ENCODE results near the gene KCNG4. TPM values are rescaled to one million over a fixed set of nuclear protein-coding genes. Genes with fewer than 3 reads are reported as not detected.
"Not testable (repeated sequence)": the region's sequence is repeated elsewhere in the genome, so short reads cannot be mapped to it uniquely, and the experiment has no call there.

Gene KCNG4
- polyA plus RNA-seq, 6 donors from 2014 or later, result not detected

- Mint-ChIP-seq H3K9me3 (peaks cover 0 to 9% (median 0%) of the 10 kb centered on the region in 7 donors), H3K4me3 (no peak overlapping the region), H3K27me3 (peaks cover 0 to 7% (median 6%) of the 10 kb centered on the region in 3 donors), H3K4me1 (no peaks in the 10 kb centered on the region), H3K36me3 (no peaks in the 10 kb centered on the region), H3K27ac (no peak overlapping the region)
- ATAC-seq (ENCODE audit: low read depth in 2 of 2) (no peak), DNase-seq (no peak)
These were observed 33.7 kb downstream of the KCNG4 start for GRCh38 chr16:84205976-84206691.

GRCh38 chr16:84205123-84205522 lies 34.7 kb downstream of the KCNG4 start:
- not testable (repeated sequence) for H3K36me3 Mint-ChIP-seq; DNase-seq; H3K9me3 Mint-ChIP-seq; H3K27me3 Mint-ChIP-seq; ATAC-seq (ENCODE audit: low read depth in 2 of 2); H3K27ac Mint-ChIP-seq; H3K4me1 Mint-ChIP-seq; H3K4me3 Mint-ChIP-seq

- not testable (repeated sequence) for H3K36me3 Mint-ChIP-seq; H3K9me3 Mint-ChIP-seq; H3K27ac Mint-ChIP-seq; DNase-seq; H3K4me3 Mint-ChIP-seq; ATAC-seq (ENCODE audit: low read depth in 2 of 2); H3K4me1 Mint-ChIP-seq; H3K27me3 Mint-ChIP-seq
These were observed 35.3 kb downstream of the KCNG4 start for GRCh38 chr16:84204551-84204950.

- ATAC-seq (ENCODE audit: low read depth in 2 of 2) (no peak), DNase-seq (no peak)
- Mint-ChIP-seq H3K27ac (no peak overlapping the region), H3K9me3 (no peaks in the 10 kb centered on the region), H3K36me3 (no peaks in the 10 kb centered on the region), H3K4me3 (no peak overlapping the region), H3K27me3 (peaks cover 0 to 17% (median 10%) of the 10 kb centered on the region in 3 donors), H3K4me1 (no peaks in the 10 kb centered on the region)
These were observed 40.0 kb downstream of the KCNG4 start for GRCh38 chr16:84199861-84200260.

GRCh38 chr16:84199097-84199496 lies 40.7 kb downstream of the KCNG4 start:
- Mint-ChIP-seq H3K4me3 (no peak overlapping the region), H3K36me3 (no peaks in the 10 kb centered on the region), H3K27me3 (peaks cover 0 to 17% (median 15%) of the 10 kb centered on the region in 3 donors), H3K4me1 (peaks cover 4 to 7% (median 6%) of the 10 kb centered on the region in 3 donors), H3K9me3 (no peaks in the 10 kb centered on the region), H3K27ac (peak overlapping the region in 2 of 6 donors; percentile 16 to 79)
- no peak for DNase-seq
- ATAC-seq (ENCODE audit: low read depth in 2 of 2), result no peak

- DNase-seq, result no peak
- peaks cover 4 to 13% (median 12%) of the 10 kb centered on the region in 3 donors for H3K4me1 Mint-ChIP-seq
- H3K36me3 Mint-ChIP-seq, result no peaks in the 10 kb centered on the region
- H3K9me3 Mint-ChIP-seq, result no peaks in the 10 kb centered on the region
- peak overlapping the region in 1 of 8 donors; percentile 20 for H3K4me3 Mint-ChIP-seq
- peak overlapping the region in 1 of 6 donors; percentile 70 for H3K27ac Mint-ChIP-seq
- no peak for ATAC-seq (ENCODE audit: low read depth in 2 of 2)
- peaks cover 0 to 17% (median 17%) of the 10 kb centered on the region in 3 donors for H3K27me3 Mint-ChIP-seq
These were observed 41.4 kb downstream of the KCNG4 start for GRCh38 chr16:84198401-84198800.

GRCh38 chr16:84197466-84198128 lies 42.2 kb downstream of the KCNG4 start:
- DNase-seq, result no peak
- Mint-ChIP-seq H3K27ac (peak overlapping the region in 1 of 6 donors; percentile 26), H3K27me3 (peaks cover 0 to 17% (median 17%) of the 10 kb centered on the region in 3 donors), H3K9me3 (no peaks in the 10 kb centered on the region), H3K36me3 (no peaks in the 10 kb centered on the region), H3K4me3 (no peak overlapping the region), H3K4me1 (peaks cover 4 to 15% (median 12%) of the 10 kb centered on the region in 3 donors)
- ATAC-seq (ENCODE audit: low read depth in 2 of 2), result no peak

- Mint-ChIP-seq H3K27ac (peak overlapping the region in 1 of 6 donors; percentile 70), H3K27me3 (peaks cover 0 to 17% (median 17%) of the 10 kb centered on the region in 3 donors), H3K4me3 (no peak overlapping the region), H3K9me3 (no peaks in the 10 kb centered on the region), H3K36me3 (no peaks in the 10 kb centered on the region), H3K4me1 (peaks cover 4 to 15% (median 12%) of the 10 kb centered on the region in 3 donors)
- DNase-seq (no peak), ATAC-seq (ENCODE audit: low read depth in 2 of 2) (no peak)
These were observed 43.0 kb downstream of the KCNG4 start for GRCh38 chr16:84196727-84197394.

GRCh38 chr16:84196101-84196500 lies 43.7 kb downstream of the KCNG4 start:
- Mint-ChIP-seq H3K9me3 (no peaks in the 10 kb centered on the region), H3K4me3 (no peak overlapping the region), H3K4me1 (peaks cover 4 to 15% (median 12%) of the 10 kb centered on the region in 3 donors), H3K27me3 (peaks cover 0 to 17% (median 17%) of the 10 kb centered on the region in 3 donors), H3K27ac (peak overlapping the region in 1 of 6 donors; percentile 70), H3K36me3 (no peaks in the 10 kb centered on the region)
- no peak for ATAC-seq (ENCODE audit: low read depth in 2 of 2)
- no peak for DNase-seq

- Mint-ChIP-seq H3K27me3 (peaks cover 0 to 17% (median 17%) of the 10 kb centered on the region in 3 donors), H3K9me3 (no peaks in the 10 kb centered on the region), H3K4me3 (no peak overlapping the region), H3K27ac (no peak overlapping the region), H3K4me1 (peaks cover 4 to 15% (median 12%) of the 10 kb centered on the region in 3 donors), H3K36me3 (no peaks in the 10 kb centered on the region)
- ATAC-seq (ENCODE audit: low read depth in 2 of 2) (no peak), DNase-seq (no peak)
These were observed 44.4 kb downstream of the KCNG4 start for GRCh38 chr16:84195201-84196093.

GRCh38 chr16:84194470-84195200 lies 45.2 kb downstream of the KCNG4 start:
- Mint-ChIP-seq H3K4me3 (peak overlapping the region; percentile 53 to 85 (median 82)), H3K4me1 (peaks cover 4 to 15% (median 12%) of the 10 kb centered on the region in 3 donors), H3K27me3 (peaks cover 0 to 17% (median 17%) of the 10 kb centered on the region in 3 donors), H3K27ac (peak overlapping the region; percentile 11 to 84 (median 78)), H3K9me3 (no peaks in the 10 kb centered on the region), H3K36me3 (no peaks in the 10 kb centered on the region)
- ATAC-seq (ENCODE audit: low read depth in 2 of 2), result peak; percentile 85 to 86
- DNase-seq, result peak; percentile 57

GRCh38 chr16:84194018-84194417 lies 45.8 kb downstream of the KCNG4 start:
- ATAC-seq (ENCODE audit: low read depth in 2 of 2), result peak in 1 of 2 donors; percentile 15

More at GRCh38 chr16:84194018-84194417, 45.8 kb downstream of the KCNG4 start:
- H3K27ac Mint-ChIP-seq, result peak overlapping the region in 5 of 6 donors; percentile 36 to 82 (median 67)
- H3K9me3 Mint-ChIP-seq, result no peaks in the 10 kb centered on the region
- peaks cover 0 to 17% (median 17%) of the 10 kb centered on the region in 3 donors for H3K27me3 Mint-ChIP-seq
- peak overlapping the region; percentile 47 to 85 (median 78) for H3K4me3 Mint-ChIP-seq
- H3K4me1 Mint-ChIP-seq, result peaks cover 4 to 15% (median 12%) of the 10 kb centered on the region in 3 donors
- no peaks in the 10 kb centered on the region for H3K36me3 Mint-ChIP-seq
- no peak for DNase-seq

All from naive B cell (primary cell).